Retinal pigment epithelial cell (primary cell): ENCODE data around the gene PRR15.

Source experiments
- DNase-seq: peaks from one replicate; pipeline ENCODE4 v3.0.0-alpha.2; 2010; ENCODE audit warnings: low read depth
- H3K4me3 ChIP-seq: 2 replicates; pipeline ENCODE4 v1.5.1; 2011; ENCODE audit warnings: mild to moderate bottlenecking, low read length, control low read depth, moderate library complexity
- TF ChIP-seq, protein P1 (sequence below): conservative IDR thresholded peaks from 2 replicates; pipeline ENCODE4 v1.5.1; 2011; ENCODE audit warnings: low read depth, low read length, control low read depth, inconsistent platforms

PRR15 gene

DNA sequence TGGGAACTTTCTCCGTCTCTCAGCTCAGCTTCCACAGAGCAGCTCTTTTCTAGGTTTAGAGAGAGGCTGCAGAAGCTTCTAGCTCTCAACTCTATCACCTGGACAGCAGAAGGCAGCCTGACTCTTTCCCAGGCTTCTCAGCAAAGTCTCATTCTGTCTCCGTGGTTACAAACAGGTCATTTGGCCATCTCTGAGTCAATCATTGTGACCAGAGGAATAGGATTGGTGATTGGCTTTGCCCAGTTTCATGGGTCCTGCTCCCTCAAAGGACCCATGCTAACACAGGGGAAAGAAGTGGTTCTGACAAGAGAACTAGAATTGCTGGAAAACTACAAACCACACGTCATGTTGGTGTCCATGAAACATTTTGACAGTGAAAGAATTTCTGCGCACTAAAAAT, 43.6 kb downstream of the PRR15 start:
- TF ChIP-seq, protein P1, sequence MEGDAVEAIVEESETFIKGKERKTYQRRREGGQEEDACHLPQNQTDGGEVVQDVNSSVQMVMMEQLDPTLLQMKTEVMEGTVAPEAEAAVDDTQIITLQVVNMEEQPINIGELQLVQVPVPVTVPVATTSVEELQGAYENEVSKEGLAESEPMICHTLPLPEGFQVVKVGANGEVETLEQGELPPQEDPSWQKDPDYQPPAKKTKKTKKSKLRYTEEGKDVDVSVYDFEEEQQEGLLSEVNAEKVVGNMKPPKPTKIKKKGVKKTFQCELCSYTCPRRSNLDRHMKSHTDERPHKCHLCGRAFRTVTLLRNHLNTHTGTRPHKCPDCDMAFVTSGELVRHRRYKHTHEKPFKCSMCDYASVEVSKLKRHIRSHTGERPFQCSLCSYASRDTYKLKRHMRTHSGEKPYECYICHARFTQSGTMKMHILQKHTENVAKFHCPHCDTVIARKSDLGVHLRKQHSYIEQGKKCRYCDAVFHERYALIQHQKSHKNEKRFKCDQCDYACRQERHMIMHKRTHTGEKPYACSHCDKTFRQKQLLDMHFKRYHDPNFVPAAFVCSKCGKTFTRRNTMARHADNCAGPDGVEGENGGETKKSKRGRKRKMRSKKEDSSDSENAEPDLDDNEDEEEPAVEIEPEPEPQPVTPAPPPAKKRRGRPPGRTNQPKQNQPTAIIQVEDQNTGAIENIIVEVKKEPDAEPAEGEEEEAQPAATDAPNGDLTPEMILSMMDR = no peak
- H3K4me3 ChIP-seq = no peak overlapping the region
- DNase-seq = no peak

DNA sequence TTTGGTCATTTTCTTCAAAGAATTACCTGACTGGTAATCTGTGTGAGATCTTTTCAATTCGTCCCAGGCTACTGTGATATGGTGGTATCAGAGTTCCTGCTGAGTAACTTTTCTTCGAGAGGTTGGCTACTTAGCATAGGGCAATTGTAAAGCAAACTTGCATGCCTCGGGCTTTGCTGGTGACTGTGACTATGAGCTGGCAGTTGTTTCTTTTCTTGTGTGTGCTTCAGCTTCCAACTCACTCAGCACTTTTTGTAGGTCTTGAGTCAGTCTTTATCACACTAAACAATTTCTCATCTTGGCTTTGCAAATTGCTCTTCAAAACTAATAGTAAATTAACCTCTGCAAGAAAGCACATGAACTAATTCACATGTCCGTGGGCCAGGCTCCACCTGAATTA, 44.3 kb downstream of the PRR15 start:
- DNase-seq = peak; percentile 54
- no peak overlapping the region for H3K4me3 ChIP-seq
- TF ChIP-seq, protein P1 = no peak

DNA sequence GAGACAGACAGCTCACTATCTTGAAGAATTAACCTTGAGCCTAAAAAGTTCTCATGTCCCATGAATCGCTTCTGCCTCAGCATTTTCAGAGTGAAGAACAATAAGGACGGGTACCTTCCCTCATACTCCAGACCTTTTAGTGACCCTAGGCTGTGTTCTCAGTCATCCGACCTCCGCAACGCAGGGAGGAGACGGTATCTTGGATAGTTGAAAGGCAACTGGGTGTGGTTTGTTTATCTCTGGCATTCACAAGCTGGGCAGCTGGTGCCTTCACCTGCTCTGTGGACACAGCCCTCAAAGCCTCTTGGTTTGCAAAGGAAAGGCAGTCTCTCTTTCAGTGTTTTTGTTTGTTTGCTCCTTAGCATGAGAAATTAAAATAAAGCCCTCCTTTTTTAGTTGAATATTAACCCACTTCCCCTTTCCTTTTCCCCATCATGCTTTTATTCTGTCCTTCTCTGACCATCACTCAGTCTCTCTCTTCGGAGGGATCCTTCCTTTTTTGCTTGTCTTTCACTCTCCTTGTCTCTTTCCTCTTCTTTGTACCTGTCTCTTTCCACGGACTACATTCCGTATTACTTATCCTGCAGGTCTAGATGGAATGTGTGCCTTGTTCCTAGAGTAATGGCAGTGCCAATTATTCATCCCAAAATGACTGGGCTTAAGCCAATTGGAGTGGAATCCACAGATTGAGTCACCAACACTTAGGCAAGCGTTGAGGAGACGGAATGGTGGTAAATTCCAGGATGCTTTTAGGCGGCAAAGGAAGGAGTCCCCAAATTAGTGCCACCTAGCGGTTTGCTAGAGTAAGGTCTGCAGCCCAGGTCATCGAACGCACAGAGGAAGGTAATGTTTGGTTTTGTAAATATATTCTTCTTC, 45.8 kb downstream of the PRR15 start:
- no peak overlapping the region for H3K4me3 ChIP-seq
- DNase-seq = no peak
- TF ChIP-seq, protein P1 = peak; percentile 64

DNA sequence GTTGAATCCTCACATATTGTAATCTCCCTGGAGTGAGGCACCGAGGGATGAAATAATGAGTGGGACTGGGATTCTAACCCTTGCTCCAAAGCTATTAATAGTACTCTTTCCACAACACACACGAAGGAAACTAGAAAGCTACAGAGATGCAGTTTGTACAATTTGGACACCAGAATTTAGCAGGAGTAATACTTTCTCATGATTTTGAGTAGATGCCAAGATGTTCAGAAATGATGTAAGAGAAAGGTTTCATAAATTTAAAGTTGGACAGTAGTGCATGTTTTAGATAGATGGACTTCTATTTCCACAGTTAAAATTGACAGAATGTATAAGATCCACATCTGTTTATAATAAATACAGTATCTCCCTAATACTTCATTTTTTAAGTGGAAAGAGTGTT, 46.5 kb downstream of the PRR15 start:
- DNase-seq = no peak
- H3K4me3 ChIP-seq = no peak overlapping the region
- TF ChIP-seq, protein P1 = no peak

DNA sequence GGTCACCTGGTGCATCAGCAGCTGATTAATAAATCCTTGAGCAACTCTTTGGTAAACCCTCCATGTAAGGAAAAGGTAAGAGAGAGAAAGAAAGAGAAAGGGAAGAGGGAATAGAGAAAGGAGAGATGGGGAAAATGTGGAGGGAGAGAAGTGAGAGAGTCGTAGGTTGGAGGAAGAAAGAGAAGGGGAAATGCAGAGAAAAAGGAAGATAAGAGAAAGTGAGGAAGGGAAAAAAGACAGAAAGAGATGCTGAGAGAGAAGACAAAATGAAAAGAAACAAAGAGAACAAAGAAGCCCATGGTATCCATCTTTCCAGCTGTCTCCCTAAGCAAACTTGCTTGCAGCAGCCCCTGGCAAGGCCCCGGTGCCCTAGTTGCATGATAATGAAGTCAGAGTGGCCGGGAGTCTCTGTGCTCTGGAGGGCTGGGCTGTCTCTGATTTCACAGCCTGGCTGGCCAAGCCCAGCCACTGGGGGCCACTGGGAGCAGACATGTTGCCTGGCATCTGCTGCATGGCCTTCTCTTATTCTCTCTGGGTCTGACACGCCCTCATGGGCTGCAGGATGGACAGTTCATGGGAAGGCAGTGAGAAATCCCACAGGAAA, 48.4 kb downstream of the PRR15 start:
- no peak for DNase-seq
- no peak overlapping the region for H3K4me3 ChIP-seq
- TF ChIP-seq, protein P1 = no peak

DNA sequence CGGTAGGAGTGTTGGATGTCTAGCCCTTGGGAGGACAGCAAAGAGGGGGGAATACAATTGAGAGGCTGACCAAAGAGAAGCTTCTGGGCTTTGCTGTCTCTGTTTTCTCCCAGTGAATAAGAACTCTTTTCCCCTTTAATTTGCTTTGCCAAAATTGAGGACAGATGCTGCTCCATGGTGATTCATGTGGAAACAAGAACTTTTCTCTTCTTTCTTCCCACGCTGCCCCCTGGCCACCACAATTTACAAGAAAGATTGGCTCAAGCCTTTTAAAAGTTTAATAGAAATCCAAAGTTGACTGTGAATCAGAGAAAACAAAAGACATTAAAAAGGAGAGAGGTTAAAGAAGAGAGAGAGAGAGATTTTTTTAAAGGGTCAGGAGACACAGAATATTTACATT, 49.0 kb downstream of the PRR15 start:
- no peak for DNase-seq
- H3K4me3 ChIP-seq = no peak overlapping the region
- TF ChIP-seq, protein P1 = no peak

DNA sequence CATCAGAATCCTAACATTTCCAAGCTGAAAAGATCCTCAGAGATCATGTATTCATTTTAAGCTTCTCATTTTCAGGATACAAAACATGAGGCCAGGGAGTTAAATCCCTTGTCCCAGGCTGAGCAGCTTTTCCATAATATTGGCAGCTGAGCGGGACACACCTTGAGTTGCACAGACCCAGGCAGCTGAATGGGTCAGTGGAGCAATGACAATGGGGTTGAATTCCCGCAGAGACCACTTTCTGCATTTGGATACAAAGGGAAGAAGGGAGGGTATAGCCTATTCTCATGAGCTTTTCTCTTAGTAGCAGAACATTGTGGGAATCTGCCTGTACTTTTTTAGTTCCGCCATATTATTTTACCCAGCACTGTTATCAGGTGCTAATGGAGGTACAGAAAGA, 49.5 kb downstream of the PRR15 start:
- H3K4me3 ChIP-seq = no peak overlapping the region
- DNase-seq = no peak
- TF ChIP-seq, protein P1 = no peak
